Activated naive CD8-positive, alpha-beta T cell treated with anti-CD3 and anti-CD28 coated beads, Interleukin-2, amount 50 U/mL, for 24 hours (primary cell): ENCODE results near the gene TWNK.
A peak's percentile ranks its signal among the peaks of the same experiment; 100 is the strongest.

ENCODE experiments used
- ATAC-seq: fragments of 150-1000 bp; cut with Tn5 transposase; one replicate; pipeline ENCODE4 v1.10.0; 2021
- DNase-seq: peaks from one replicate; pipeline ENCODE4 v3.0.0; 2021
- H3K27ac Mint-ChIP-seq: one replicate; pipeline ENCODE4 v1.8.0; 2021; ENCODE audit warnings: mild to moderate bottlenecking, mixed read lengths
- H3K27me3 Mint-ChIP-seq: one replicate; pipeline ENCODE4 v1.8.0; 2021; ENCODE audit warnings: mixed read lengths
- H3K36me3 Mint-ChIP-seq: one replicate; pipeline ENCODE4 v1.8.0; 2021; ENCODE audit warnings: low read depth, mixed read lengths
- H3K4me1 Mint-ChIP-seq: one replicate; pipeline ENCODE4 v1.8.0; 2021; ENCODE audit warnings: mixed read lengths
- H3K4me3 Mint-ChIP-seq: one replicate; pipeline ENCODE4 v1.8.0; 2021; ENCODE audit warnings: mild to moderate bottlenecking, moderate library complexity, mixed read lengths
- H3K9me3 Mint-ChIP-seq: one replicate; pipeline ENCODE4 v1.8.0; 2021; ENCODE audit warnings: mixed read lengths

Gene TWNK

GRCh38 chr10:100981178-100981772, 6.1 kb upstream of the TWNK start:
- H3K4me3 Mint-ChIP-seq, result no peak overlapping the region
- no peak for ATAC-seq
- no peak for DNase-seq
- H3K36me3 Mint-ChIP-seq, result peaks cover 3% of the 10 kb centered on the region
- H3K9me3 Mint-ChIP-seq, result no peaks in the 10 kb centered on the region
- H3K4me1 Mint-ChIP-seq, result peaks cover 11% of the 10 kb centered on the region
- no peak overlapping the region for H3K27ac Mint-ChIP-seq
- H3K27me3 Mint-ChIP-seq, result no peaks in the 10 kb centered on the region

GRCh38 chr10:100982916-100983830, 4.2 kb upstream of the TWNK start:
- Mint-ChIP-seq H3K9me3 (no peaks in the 10 kb centered on the region), H3K4me3 (no peak overlapping the region), H3K27ac (no peak overlapping the region), H3K4me1 (peaks cover 21% of the 10 kb centered on the region), H3K27me3 (no peaks in the 10 kb centered on the region), H3K36me3 (peaks cover 11% of the 10 kb centered on the region)
- ATAC-seq (no peak), DNase-seq (no peak)

- Mint-ChIP-seq H3K27ac (no peak overlapping the region), H3K4me1 (peaks cover 28% of the 10 kb centered on the region), H3K36me3 (peaks cover 11% of the 10 kb centered on the region), H3K27me3 (no peaks in the 10 kb centered on the region), H3K4me3 (no peak overlapping the region), H3K9me3 (no peaks in the 10 kb centered on the region)
- DNase-seq, result no peak
- ATAC-seq, result no peak
Observed at GRCh38 chr10:100983868-100984671, 3.3 kb upstream of the TWNK start.

DNA sequence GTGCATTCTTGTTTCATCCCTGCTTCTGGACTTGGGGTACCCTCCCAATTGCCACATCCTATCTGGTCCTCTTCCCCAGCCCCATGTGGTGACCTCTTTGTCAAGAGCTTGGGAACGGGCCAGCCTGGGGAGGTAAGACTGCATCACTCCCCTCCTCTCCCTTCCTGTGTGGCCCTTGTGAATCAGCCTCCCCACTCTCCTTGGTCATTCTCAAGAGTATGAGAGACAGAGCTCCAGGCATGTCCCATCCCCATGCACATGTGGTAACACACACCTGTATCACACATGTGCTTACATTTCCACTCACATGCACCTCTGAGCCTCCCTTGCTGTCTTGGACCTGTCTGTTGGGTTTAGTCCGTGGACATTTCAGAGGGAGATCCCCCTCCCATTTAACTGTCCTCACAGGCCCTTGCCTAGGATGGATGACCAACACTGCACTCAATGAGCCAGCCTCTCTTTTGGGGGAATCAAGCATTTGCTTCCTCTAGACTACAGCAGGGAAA, 2.6 kb upstream of the TWNK start:
- no peak overlapping the region for H3K27ac Mint-ChIP-seq
- peaks cover 18% of the 10 kb centered on the region for H3K36me3 Mint-ChIP-seq
- no peak for ATAC-seq
- no peak for DNase-seq
- no peaks in the 10 kb centered on the region for H3K27me3 Mint-ChIP-seq
- peaks cover 35% of the 10 kb centered on the region for H3K4me1 Mint-ChIP-seq
- H3K9me3 Mint-ChIP-seq, result no peaks in the 10 kb centered on the region
- H3K4me3 Mint-ChIP-seq, result no peak overlapping the region

DNA sequence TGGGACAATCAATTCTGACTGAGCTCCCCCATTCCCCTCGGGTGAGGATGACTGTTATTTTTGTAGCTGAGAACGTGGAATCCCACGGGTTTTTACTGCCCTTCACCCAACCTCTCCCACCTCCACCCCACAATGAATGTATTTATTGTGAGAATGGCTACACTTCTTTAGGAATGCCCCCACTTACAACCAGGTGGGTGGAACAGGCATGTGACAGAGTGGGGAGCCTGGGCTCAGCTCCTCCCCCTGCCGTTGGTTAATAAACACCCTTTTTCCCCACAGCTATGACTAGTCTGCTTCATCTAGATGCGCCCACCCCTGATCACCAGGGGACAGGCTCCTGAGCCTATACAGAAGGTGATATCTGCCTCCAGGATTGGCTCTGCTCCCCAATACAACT, 2.0 kb upstream of the TWNK start:
- no peak overlapping the region for H3K4me3 Mint-ChIP-seq
- H3K9me3 Mint-ChIP-seq, result no peaks in the 10 kb centered on the region
- DNase-seq (no peak), ATAC-seq (no peak)
- H3K27ac Mint-ChIP-seq, result no peak overlapping the region
- H3K27me3 Mint-ChIP-seq, result no peaks in the 10 kb centered on the region
- peaks cover 37% of the 10 kb centered on the region for H3K4me1 Mint-ChIP-seq
- H3K36me3 Mint-ChIP-seq, result peaks cover 21% of the 10 kb centered on the region

DNA sequence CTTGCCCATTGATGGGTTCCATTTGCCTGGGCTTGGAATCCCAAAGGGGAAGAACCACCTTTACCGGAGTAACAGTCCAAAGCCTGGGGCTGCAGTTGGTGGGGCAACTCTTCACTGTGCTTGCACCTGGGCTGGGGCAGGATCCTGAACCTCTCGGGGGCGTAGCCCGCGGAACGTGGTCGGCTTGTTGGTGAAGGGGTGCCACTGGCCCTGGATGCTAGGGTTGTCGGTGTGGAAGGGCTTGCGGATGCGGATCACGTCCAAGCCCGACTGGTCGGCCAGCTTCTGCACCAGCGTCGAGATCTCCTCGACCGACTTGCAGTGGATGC, 756 bp upstream of the TWNK start:
- ATAC-seq (no peak), DNase-seq (no peak)
- Mint-ChIP-seq H3K9me3 (no peaks in the 10 kb centered on the region), H3K27ac (peak overlapping the region; percentile 96), H3K4me1 (peaks cover 44% of the 10 kb centered on the region), H3K36me3 (peaks cover 31% of the 10 kb centered on the region), H3K27me3 (no peaks in the 10 kb centered on the region), H3K4me3 (peak overlapping the region; percentile 98)

DNA sequence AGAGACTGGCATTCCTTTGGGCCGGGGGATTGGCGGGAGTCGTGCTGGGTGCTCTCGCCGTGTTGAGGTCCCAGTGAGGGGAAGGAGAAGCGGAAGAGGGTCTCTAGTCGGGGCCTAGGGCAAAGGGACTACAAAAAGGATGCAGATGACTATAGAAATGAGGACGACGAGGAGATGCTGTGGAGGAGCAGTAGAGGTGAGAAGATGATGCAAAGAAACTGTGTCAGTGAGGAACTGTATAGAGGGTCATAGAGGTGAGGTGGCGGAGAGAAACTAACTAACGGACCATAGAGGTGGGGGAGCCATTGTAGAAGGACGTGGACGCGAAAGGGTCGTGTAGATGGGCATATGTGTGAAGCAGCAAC, 324 bp downstream of the TWNK start:
- Mint-ChIP-seq H3K9me3 (no peaks in the 10 kb centered on the region), H3K27ac (peak overlapping the region; percentile 96), H3K4me1 (peaks cover 44% of the 10 kb centered on the region), H3K27me3 (no peaks in the 10 kb centered on the region), H3K4me3 (peak overlapping the region; percentile 98), H3K36me3 (peaks cover 34% of the 10 kb centered on the region)
- ATAC-seq (no peak), DNase-seq (no peak)

GRCh38 chr10:100988166-100988565, 823 bp downstream of the TWNK start:
- peaks cover 38% of the 10 kb centered on the region for H3K36me3 Mint-ChIP-seq
- ATAC-seq, result no peak
- no peak for DNase-seq
- H3K4me1 Mint-ChIP-seq, result peaks cover 44% of the 10 kb centered on the region
- H3K27me3 Mint-ChIP-seq, result no peaks in the 10 kb centered on the region
- H3K4me3 Mint-ChIP-seq, result peak overlapping the region; percentile 98
- H3K9me3 Mint-ChIP-seq, result no peaks in the 10 kb centered on the region
- peak overlapping the region; percentile 96 for H3K27ac Mint-ChIP-seq

DNA sequence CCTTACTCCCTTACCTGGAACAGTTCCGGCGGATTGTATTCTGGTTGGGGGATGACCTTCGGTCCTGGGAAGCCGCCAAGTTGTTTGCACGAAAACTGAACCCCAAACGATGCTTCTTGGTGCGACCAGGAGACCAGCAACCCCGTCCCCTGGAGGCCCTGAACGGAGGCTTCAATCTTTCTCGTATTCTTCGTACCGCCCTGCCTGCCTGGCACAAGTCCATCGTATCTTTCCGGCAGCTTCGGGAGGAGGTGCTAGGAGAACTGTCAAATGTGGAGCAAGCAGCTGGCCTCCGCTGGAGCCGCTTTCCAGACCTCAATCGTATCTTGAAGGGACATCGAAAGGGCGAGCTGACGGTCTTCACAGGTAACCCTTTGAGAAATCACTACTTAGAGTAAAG, 1.7 kb downstream of the TWNK start:
- peaks cover 44% of the 10 kb centered on the region for H3K4me1 Mint-ChIP-seq
- peaks cover 43% of the 10 kb centered on the region for H3K36me3 Mint-ChIP-seq
- ATAC-seq (no peak), DNase-seq (no peak)
- H3K4me3 Mint-ChIP-seq, result peak overlapping the region; percentile 98
- H3K27me3 Mint-ChIP-seq, result no peaks in the 10 kb centered on the region
- H3K27ac Mint-ChIP-seq, result peak overlapping the region; percentile 52
- H3K9me3 Mint-ChIP-seq, result no peaks in the 10 kb centered on the region

DNA sequence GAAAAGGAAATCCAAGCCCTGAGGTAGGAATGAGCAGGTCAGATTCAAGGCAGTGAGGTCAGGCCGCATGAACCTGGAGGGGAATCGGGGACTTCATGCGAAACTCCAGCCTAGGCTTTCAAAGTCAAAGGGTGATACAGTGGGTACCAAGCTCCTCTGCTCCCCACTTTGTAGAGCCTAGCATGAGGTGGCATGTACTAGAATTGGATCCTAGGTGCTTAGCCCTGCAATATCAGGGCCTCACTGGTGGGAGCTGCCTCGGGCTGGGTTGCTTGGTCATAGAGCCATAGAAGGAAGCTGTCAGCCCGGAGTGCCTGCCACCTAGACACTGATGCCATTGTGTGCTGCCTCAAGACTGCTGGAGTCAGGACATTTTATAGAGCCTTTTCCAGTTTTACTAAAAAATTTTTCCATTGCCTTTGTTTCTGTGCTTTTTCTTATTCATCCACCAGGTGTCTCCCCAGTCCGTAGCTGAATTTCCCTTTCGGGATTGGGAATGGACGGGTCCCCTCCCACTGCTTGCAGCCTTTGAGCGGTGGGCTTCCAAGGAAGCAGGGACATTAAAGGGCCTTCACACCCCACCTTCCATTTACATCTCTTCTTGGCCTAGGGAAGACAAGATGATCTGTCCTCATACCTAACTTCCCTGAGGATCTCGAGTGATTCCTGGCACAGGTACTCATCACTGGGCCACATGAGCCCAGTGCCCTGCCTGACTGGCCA, 6.8 kb downstream of the TWNK start:
- Mint-ChIP-seq H3K27me3 (no peaks in the 10 kb centered on the region), H3K4me3 (no peak overlapping the region), H3K4me1 (peaks cover 35% of the 10 kb centered on the region), H3K36me3 (peaks cover 40% of the 10 kb centered on the region), H3K9me3 (no peaks in the 10 kb centered on the region), H3K27ac (peak overlapping the region; percentile 64)
- ATAC-seq, result no peak
- no peak for DNase-seq

DNA sequence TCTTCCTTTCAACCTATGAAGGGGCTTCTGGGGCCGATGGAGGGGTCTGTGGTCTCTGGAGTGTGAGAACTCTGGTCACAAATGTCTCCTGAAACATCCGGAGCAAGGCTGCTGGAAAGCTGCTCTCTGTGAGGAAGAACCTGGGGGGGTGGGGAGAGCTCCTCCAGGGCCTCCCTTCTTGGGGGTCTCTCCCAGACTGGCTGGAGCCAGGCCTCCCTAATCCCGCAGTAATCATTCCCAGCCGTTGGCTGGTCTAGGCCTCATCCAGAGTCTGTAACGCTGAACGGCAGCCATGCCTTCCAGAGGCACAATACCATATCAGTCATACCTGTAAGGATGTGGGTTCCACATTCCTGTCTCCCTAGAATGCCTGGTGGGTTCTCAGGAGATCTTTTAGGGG, 7.8 kb downstream of the TWNK start:
- Mint-ChIP-seq H3K4me3 (no peak overlapping the region), H3K36me3 (peaks cover 32% of the 10 kb centered on the region), H3K4me1 (peaks cover 29% of the 10 kb centered on the region), H3K9me3 (no peaks in the 10 kb centered on the region), H3K27me3 (no peaks in the 10 kb centered on the region), H3K27ac (no peak overlapping the region)
- ATAC-seq (no peak), DNase-seq (no peak)

- H3K36me3 Mint-ChIP-seq, result peaks cover 18% of the 10 kb centered on the region
- H3K9me3 Mint-ChIP-seq, result no peaks in the 10 kb centered on the region
Observed at GRCh38 chr10:100996678-100997359, 9.5 kb downstream of the TWNK start.

DNA sequence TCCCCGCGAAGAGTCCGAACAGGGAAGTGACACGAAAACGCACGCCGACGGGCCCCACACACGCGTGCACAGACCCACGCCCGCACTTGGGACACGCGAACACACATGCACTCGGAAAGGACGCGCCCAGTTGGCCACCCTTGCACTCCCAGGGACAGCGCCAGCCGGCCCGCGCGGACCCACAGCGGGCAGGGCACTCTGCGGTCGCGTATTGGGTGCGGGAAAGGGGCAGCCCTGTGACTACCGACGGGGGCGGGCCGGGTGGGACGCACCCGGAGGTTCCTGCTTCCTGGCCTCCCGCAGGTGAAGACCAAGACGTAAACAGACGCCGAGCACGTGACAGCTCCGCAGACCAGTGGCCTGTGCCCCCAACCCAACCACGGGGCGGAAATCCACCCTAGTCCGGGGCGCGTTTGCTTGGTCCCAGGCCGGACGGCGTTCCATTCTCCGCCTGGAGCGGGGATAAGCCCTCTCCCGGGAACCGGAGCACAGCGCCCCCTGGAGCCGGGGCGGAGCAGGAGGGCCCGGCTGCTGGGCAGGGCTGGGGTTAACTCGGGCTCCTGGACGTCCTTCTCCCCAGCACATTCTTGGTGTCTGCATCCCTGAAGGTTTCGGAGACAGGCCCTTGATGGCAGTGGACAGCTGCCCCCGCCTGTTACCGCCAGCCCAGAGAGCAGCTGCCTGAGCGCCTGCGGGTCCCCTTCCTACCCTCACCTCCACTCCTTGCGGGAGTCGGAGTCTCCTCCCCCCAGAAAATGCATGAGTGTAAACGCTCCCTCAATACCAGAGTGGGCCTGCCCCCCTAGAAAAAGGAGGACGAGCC, 10.2 kb downstream of the TWNK start:
- Mint-ChIP-seq H3K4me3 (peak overlapping the region; percentile 86), H3K9me3 (no peaks in the 10 kb centered on the region), H3K4me1 (peaks cover 26% of the 10 kb centered on the region), H3K27ac (peak overlapping the region; percentile 94), H3K36me3 (peaks cover 16% of the 10 kb centered on the region), H3K27me3 (no peaks in the 10 kb centered on the region)
- DNase-seq (peak; percentile 84), ATAC-seq (peak; percentile 56)

More at GRCh38 chr10:100996678-100997359, 9.5 kb downstream of the TWNK start:
- DNase-seq, result peak; percentile 55
- Mint-ChIP-seq H3K4me1 (peaks cover 26% of the 10 kb centered on the region), H3K27me3 (no peaks in the 10 kb centered on the region), H3K4me3 (peak overlapping the region; percentile 86), H3K27ac (peak overlapping the region; percentile 94)
- ATAC-seq, result peak; percentile 15
